GM19240 (cell line): ENCODE data around the gene LRRC27.
"Not testable (repeated sequence)": the region's sequence is repeated elsewhere in the genome, so short reads cannot be mapped to it uniquely, and the experiment has no call there.

Experiments used
- DNase-seq: peaks from one replicate; pipeline ENCODE4 v3.0.0; 2011; ENCODE audit warnings: low spot score; ENCODE audit not compliant: insufficient read length

Gene LRRC27

GRCh38 chr10:132314881-132315280 is 17.1 kb upstream of the LRRC27 start:
- not testable (repeated sequence) for DNase-seq

GRCh38 chr10:132316133-132316532 is 15.9 kb upstream of the LRRC27 start:
- DNase-seq: no peak

DNA sequence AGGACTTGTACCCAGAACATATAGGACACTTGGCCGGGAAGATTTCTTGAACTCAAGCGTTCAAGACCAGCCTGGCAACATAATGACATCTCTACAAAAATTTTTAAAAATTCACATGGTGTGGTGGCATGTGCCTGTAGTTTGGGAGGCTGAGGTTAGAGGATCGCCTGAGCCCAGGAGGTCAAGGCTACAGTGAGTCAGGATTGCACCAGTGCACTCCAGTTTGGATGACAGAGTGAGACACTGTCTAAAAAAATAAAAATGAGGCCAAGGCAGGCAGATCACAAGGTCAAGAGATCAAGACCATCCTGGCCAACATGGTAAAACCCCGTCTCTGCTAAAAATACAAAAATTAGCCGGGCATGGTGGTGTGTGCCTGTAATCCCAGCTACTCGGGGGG is 14.5 kb upstream of the LRRC27 start:
- DNase-seq: not testable (repeated sequence)

DNA sequence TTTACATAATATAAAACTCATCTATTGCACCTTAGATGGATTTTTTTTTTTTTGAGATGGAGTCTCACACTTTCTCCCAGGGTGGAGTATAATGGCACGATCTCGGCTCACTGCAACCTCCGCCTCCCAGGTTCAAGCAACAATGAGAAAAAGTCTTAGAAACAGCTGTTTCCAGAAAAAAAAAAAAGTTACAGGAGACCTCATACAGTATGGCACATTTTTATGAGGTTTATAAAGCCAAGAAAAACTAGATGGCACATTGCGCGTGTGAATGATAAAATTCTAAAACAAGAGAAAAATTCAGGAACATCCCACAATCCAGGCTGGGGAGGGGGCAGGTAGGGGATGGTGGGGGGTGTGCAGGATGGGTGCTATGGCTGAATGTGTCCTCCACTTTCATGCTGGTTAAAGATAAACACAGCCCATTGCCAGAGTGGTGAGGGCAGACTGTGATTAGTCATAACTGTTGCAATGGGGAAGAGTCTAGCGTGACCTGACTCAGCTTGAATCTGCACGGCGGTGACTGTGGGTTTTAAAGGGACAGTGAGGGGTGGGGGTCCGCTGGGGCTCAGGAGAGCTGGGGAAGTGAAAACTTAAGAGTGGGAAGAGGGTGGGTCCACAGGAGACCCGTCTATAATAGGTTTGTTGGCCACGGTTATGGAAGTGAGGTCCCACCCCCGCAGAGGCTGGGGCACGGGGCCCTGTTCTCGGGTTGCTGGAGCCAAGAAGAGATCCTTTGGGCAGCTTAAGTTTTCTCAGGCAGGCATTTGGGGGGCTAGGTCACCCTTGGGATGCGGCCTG is 11.9 kb upstream of the LRRC27 start:
- peak; percentile 66 for DNase-seq

- no peak for DNase-seq
These were observed 11.1 kb upstream of the LRRC27 start for GRCh38 chr10:132320654-132321469.

DNA sequence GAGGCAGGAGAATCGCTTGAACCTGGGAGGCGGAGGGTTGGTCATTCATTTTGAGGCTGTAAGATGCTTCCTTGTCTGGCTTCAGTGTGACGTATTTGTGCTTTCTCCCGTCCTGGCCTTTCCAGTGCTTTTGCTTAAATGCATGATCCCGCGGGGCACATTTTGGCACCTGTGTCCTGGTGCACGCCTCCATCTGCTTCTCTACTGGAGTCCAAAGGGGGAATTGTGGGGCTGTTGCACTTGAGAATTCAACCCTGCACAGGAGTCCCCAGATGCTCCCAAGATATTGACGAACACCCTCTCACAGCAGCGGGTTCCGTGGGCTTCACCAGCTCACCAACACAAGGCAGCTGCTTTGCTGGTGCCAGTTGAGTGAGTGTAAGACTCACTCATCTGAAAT is 10.3 kb upstream of the LRRC27 start:
- no peak for DNase-seq

DNA sequence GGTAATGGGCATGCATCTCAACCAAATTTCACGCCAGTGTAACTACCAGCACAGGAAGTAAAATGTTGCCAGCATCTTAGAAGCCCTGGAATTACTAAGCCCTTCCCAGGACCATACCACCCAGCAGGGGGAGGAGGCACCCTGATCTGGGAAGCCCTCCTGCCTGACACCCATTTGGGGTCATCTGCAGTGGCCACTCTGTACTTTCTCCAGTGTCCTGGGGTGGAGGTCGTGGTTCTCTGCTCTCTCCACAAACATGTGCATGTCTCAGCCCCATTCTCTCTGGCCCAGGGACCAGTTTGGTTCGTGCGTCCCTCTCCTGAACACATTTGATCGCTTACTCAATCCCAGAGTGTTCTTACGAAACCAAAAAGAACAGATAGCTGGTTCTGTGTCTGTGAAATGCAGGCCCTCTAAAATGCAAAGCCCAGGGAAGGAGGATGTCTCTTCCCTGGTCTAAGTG is 9.4 kb upstream of the LRRC27 start:
- no peak for DNase-seq

- DNase-seq: no peak
These were observed 7.8 kb upstream of the LRRC27 start for GRCh38 chr10:132324186-132324585.

DNA sequence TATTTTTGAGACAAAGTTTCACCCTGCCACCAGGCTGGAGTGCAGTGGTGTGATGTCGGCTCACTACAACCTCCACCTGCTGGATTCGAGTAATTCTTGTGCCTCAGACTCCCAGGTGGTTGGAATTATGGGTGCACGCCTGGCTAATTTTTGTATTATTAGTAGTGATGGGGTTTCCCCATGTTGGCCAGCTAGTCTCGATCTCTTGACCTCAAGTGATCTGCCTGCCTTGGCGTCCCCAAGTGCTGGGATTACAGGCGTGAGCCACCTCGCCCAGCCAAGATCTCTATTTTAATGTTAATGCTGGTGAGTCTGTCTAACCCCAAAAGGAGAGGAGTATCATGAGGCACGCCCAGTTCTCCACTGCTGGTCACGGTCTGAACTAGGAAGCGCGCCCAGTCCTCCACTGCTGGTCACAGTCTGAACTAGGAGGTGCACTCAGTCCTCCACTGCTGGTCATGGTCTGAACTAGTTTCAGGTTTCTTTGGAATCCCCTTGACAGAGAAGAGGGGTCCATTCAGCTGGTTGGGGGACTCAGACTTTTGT is 5.6 kb upstream of the LRRC27 start:
- no peak for DNase-seq

DNA sequence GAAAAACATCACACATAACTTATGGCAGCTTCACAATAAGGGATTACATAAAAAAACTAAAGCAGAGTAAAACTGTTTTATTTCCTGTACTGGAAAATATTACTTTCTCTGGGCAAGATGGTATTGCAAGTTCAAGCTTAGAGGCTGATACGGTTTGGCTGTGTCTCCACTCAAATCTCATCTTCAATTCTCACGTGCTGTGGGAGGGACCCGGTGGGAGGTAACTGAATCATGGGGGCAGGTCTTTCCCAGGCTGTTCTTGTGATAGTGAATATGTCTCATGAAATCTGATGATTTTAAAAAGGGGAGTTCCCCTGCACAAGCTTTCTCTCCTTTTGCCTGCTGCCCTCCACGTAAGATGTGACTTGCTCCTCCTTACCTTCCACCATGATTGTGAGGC is 5.1 kb upstream of the LRRC27 start:
- DNase-seq: no peak

GRCh38 chr10:132328106-132328505 is 3.9 kb upstream of the LRRC27 start:
- no peak for DNase-seq

DNA sequence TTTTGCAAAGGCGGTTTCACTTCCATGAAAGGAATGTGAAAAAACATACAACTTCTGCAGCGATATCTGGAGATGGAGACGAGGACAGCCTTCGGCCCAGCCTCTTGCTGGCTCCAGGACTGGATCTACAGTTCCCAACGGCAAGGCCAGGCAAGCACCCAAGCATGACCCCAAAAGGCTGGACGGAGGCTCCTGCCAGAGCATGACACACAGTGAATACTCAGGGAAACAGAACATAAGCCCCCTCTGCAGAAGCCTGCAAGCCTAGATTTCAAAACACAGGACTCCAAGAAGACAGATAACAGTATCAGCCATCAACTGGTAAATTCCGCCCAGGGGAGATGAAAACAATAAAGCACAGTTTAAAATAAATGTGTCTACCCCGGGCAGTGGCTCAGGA is 3.3 kb upstream of the LRRC27 start:
- DNase-seq: no peak

DNA sequence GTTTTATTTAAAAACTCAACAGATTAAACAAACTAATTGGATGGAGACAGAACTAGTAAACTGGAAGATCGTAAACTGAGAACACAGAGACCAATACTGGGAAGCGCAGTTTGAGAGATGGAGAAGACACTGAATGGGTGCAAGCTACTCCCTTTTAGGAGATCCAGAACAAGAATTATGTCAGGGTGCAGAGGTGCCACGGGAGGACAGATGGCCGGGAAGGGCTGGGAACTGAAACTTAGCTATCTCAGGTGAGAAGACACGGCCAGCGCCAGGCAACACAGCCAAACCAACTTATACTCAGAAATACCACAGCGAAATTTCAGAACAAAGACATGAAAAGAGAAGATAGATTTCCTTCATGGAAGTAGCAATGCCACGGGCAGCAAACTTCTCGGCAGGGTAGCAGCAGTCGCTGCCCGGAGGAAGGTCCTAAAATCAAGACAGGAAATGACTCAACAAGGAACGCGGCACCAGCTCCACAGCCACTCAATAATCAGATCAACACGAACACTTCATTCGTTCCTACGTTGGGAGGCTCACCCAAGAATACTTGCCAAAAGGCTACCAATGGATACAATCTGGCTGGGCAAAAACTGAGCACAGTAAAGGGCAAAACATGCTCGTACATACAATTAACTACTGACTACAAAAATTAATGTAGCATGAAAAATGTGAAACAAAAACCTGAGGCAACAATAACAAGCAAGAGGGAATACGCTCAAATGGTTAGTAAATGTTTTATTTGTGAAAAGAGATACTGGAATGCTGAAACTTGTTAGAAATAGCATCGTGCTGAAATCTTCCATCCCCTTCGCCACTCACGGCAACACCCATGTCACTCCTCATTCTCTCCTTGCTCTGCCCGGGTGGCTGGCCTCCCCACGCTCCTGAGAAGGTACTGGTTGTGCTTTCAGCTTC is 2.2 kb upstream of the LRRC27 start:
- DNase-seq: no peak

- DNase-seq: no peak
These were observed 1.5 kb upstream of the LRRC27 start for GRCh38 chr10:132330486-132330833.

GRCh38 chr10:132332433-132332754 is 401 bp downstream of the LRRC27 start:
- peak; percentile 31 for DNase-seq

GRCh38 chr10:132333386-132333785 is 1.4 kb downstream of the LRRC27 start:
- DNase-seq: no peak

DNA sequence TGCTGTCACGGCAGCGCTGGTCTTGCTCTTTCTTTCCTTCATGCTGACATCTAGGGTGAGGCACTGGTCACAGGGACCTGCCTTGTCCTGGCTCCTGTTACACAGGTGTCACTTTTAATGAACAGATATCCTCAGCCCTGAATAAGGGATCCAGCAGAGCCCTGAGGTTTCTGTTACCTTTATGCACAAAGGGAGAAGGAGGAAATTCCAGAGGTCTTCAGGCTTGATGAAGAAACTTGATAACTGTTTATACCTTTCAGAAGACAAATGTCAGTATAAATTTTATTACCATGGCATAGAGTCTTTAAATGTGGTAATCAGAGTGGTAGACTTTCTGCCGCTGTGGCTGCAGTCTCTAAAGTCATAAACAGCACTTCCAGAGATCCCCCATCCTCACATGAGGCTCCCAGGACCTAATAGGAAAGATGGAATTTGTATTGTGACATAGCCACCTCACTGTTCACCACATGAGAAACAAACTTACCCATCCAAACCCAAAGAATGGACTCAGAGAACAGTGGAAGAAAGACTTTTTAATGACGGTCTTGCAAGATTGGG is 2.7 kb downstream of the LRRC27 start:
- DNase-seq: no peak

DNA sequence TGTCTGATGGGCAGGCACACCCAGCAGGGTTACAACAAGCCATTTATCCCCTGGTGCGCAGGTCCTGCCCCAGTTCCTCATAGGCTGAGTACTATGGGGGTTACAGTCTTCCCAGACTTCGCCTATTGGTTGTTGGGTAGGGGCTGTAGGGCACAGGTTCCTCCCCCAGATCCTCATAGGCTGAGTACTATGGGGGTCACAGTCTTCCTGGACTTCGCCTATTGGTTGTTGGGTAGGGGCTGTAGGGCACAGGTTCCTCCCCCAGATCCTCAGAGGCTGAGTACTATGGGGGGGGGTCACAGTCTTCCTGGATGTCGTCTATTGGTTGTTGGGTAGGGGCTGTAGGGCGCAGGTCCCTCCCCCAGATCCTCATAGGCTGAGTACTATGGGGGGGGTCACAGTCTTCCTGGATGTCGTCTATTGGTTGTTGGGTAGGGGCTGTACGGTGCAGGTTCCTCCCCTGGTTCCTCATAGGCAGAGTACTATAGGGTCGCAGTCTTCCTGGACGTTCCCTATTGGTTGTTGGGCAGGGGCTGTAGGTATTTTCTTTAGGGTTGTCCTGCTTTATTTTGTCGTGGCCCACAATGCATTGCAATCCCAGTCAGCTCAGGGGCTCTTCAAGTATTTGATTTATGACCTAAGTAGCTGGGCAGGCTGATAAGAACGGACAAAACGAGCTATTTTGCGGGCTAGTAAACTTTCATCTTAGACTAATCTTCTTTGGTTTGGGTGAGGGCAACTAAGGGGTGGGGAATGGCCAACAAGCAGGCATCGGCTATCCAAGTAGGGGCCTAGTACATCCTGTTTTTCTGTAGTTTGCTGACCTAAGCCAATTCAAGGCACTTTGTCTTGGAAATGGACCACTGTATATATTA is 3.4 kb downstream of the LRRC27 start:
- DNase-seq: peak; percentile 52

- no peak for DNase-seq
These were observed 4.2 kb downstream of the LRRC27 start for GRCh38 chr10:132336064-132336746.
